AG10803 (cell line): Measurements from ENCODE around the gene BDH1.
A peak's percentile ranks its signal among the peaks of the same experiment; 100 is the strongest.

Source experiments
- DNase-seq: peaks from one replicate; pipeline ENCODE4 v3.0.0; 2010; ENCODE audit warnings: low read depth
- H3K4me3 ChIP-seq: 2 replicates; pipeline ENCODE4 v1.5.1; 2011; ENCODE audit warnings: mild to moderate bottlenecking, low read length, control low read depth
- TF ChIP-seq, protein P1 (sequence below): conservative IDR thresholded peaks from 2 replicates; pipeline ENCODE4 v1.5.1; 2011; ENCODE audit warnings: mild to moderate bottlenecking, low read length, control low read depth, inconsistent platforms

BDH1 gene

DNA sequence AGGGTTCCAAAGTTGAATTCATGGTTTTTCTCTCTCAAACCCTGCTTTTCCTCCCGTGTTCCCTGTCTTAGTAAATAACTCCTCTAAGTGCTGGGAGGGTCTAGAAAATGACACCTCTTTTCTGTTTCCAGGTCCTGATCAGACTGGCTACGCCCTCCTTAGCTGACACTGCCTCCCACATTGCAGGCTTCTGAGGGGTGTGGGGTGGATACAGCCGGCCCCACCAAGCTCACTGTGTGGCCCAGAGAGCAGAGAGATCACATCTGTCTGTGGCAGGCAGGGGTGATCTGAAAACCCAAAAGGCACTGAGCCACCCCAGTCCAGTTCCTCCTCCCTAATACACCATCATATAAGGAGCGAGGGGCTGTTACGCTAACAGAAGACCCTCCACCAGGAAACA lies 62.7 kb downstream of the BDH1 start:
- TF ChIP-seq, protein P1, sequence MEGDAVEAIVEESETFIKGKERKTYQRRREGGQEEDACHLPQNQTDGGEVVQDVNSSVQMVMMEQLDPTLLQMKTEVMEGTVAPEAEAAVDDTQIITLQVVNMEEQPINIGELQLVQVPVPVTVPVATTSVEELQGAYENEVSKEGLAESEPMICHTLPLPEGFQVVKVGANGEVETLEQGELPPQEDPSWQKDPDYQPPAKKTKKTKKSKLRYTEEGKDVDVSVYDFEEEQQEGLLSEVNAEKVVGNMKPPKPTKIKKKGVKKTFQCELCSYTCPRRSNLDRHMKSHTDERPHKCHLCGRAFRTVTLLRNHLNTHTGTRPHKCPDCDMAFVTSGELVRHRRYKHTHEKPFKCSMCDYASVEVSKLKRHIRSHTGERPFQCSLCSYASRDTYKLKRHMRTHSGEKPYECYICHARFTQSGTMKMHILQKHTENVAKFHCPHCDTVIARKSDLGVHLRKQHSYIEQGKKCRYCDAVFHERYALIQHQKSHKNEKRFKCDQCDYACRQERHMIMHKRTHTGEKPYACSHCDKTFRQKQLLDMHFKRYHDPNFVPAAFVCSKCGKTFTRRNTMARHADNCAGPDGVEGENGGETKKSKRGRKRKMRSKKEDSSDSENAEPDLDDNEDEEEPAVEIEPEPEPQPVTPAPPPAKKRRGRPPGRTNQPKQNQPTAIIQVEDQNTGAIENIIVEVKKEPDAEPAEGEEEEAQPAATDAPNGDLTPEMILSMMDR: no peak
- no peak overlapping the region for H3K4me3 ChIP-seq
- no peak for DNase-seq

DNA sequence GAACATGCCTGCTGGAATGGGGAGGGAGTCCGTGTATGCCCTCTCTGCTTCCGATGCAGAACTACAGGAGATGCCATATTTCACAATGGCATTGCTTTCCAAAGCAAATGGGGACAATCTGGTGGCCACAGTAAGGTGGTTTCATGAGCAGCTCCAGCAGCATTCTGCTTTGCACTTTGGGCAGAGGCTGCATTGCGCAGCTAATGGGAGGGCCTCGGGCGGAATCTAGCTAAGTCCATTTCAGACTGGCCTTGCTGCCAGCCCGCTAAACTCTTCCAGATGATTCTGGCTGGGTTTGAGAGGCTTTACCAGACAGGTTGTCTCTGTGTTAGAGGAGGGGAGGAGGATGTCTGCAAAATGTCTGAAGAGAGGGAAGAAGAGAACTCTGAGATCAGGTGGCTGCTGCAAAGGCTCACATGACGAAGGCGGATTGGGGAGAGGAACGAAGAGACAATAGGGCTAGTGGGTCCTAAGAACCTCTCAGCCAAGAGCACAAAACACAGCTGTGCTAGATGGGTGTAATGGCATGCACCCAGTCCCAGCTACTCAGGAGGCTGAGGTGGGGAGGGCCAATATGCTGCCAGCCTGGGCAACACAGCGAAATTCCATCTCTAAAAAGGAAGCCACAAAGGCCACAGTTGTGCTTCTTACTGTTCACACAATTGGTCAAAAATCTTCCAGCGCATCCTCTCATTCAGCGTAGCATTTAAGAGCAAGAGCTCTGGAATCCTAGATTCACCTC lies 63.7 kb downstream of the BDH1 start:
- peak; percentile 50 for DNase-seq
- TF ChIP-seq, protein P1: no peak
- H3K4me3 ChIP-seq: no peak overlapping the region

DNA sequence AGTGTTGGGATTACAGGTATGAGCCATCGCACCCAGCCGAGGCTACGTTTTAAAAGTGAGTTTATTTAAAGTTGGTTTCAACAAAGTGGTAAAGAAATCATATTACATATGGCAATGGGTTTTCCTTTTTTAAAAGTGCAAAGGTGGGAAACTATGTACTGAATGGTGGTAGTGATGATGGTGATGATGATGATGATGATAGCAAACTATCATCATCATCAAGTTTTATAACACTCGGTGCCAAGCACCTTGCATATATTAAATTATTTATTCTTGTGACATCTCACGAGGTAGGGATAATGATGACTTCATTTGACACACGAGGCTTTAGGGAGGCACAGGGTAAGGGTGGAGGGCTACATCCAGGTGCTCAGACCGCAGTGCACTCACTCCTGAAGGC lies 64.3 kb downstream of the BDH1 start:
- TF ChIP-seq, protein P1: no peak
- no peak overlapping the region for H3K4me3 ChIP-seq
- DNase-seq: no peak

DNA sequence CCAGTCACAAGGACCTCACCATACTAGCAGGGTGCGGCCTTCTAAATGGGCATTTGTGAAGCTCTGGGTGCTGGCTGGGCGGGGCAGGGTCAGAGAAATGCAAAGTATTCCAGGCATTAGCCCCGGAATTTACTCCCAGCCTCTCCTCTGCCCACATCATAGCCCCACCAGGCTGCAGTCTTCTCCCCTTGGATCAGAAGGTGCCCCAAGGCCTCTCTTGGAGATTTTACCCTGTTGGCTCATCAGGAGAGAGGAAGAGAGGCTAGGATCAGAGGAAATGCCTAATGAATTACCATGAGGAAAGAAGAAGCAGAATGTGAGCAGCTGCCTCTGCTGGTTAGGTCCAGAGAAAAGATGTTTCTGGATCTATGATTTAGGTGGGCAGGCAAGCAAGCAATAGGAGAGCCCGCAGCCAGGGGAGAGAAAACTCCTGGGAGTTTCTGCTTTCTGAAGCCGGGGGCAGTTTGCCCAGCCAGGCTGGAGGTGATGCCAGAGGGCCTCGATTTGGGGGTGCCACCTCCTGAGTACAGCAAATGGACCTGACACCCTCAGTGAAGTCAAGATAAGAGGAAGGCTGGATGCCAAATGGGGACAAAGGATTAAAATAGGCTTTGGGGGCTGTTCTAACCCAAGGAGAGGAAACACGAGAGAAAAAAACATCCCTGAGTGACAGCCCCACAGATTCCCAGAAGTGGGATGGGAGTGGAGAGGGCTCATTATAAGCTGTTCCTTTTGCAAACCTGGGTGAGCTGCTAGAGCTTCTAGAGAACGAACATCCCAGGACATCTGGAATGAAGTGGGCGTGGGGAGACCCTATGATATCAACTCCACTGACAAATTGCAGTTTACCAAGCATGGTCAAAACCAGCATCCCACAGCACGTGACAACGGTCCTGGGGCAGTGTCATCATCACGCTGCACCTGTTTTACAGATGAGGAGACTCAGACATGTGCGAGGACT lies 65.4 kb downstream of the BDH1 start:
- no peak overlapping the region for H3K4me3 ChIP-seq
- DNase-seq: peak; percentile 89
- TF ChIP-seq, protein P1: peak; percentile 24

DNA sequence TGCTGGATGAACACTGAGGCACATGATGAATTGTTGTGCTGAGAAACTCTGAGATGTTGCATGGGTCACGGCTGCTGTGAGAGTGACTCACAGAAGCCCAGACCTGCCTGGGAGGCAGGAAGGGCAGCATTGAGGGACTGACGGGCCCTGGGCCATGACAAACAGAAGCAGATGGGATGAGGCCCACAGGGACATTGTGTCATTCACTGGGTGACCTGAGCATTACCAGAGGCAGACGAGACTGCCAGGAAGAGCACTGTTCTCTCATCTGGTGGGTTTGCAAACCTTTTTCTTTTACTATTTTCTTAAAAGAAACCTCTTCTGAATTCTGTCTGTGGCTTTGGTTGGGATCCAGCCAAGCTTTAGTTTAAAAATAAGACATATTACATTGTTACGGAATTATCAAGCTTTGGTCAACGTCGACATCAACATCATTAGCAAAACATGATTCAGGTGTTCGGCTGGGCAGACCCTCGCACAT lies 67.8 kb downstream of the BDH1 start:
- no peak overlapping the region for H3K4me3 ChIP-seq
- TF ChIP-seq, protein P1: no peak
- peak; percentile 93 for DNase-seq

DNA sequence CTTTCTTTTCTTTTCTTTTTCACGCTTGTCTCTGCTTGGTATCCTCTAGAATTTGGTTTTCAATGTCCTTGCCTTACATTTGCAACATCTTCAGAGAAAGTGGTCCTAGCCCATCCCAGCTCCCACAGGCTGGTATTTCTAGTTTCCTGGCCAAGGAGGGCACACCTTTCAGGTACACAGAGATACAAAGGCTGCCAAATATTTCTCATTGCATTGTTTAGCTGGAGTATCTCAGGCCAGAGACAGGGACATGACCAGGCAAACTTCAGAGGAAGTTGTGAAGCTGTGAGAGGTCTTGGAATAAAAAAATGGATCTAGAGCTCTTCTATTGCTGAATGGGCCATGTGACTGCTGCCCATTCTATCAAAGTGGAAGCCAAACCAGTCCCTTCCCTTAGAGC lies 68.9 kb downstream of the BDH1 start:
- no peak for DNase-seq
- TF ChIP-seq, protein P1: no peak
- H3K4me3 ChIP-seq: no peak overlapping the region
